ENCODE data around the gene CNTN6. TPM values are rescaled to one million over a fixed set of nuclear protein-coding genes. Genes with fewer than 3 reads are reported as not detected.

CNTN6 gene
- total RNA-seq, 1 donor from 2014 or later = not detected

- no peak for DNase-seq (ENCODE audit: low read depth)
- Histone ChIP-seq H3K36me3 (ENCODE audit: control insufficient read depth, insufficient read depth, low read length) (no peaks in the 10 kb centered on the region), H3K27me3 (ENCODE audit: control insufficient read depth, insufficient read depth, low read length) (no peaks in the 10 kb centered on the region), H3K4me3 (ENCODE audit: low read depth, low read length) (no peak overlapping the region)
- FAIRE-seq = no peak
- TF ChIP-seq, protein P1, sequence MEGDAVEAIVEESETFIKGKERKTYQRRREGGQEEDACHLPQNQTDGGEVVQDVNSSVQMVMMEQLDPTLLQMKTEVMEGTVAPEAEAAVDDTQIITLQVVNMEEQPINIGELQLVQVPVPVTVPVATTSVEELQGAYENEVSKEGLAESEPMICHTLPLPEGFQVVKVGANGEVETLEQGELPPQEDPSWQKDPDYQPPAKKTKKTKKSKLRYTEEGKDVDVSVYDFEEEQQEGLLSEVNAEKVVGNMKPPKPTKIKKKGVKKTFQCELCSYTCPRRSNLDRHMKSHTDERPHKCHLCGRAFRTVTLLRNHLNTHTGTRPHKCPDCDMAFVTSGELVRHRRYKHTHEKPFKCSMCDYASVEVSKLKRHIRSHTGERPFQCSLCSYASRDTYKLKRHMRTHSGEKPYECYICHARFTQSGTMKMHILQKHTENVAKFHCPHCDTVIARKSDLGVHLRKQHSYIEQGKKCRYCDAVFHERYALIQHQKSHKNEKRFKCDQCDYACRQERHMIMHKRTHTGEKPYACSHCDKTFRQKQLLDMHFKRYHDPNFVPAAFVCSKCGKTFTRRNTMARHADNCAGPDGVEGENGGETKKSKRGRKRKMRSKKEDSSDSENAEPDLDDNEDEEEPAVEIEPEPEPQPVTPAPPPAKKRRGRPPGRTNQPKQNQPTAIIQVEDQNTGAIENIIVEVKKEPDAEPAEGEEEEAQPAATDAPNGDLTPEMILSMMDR (IDR thresholded peaks at IDR 0.05; ENCODE audit: insufficient read depth, low read length, severe bottlenecking) = no peak
Measured at GRCh38 chr3:1172644-1173043, 79.8 kb downstream of the CNTN6 start.

GRCh38 chr3:1179146-1179545 is 86.3 kb downstream of the CNTN6 start:
- no peak for FAIRE-seq

DNA sequence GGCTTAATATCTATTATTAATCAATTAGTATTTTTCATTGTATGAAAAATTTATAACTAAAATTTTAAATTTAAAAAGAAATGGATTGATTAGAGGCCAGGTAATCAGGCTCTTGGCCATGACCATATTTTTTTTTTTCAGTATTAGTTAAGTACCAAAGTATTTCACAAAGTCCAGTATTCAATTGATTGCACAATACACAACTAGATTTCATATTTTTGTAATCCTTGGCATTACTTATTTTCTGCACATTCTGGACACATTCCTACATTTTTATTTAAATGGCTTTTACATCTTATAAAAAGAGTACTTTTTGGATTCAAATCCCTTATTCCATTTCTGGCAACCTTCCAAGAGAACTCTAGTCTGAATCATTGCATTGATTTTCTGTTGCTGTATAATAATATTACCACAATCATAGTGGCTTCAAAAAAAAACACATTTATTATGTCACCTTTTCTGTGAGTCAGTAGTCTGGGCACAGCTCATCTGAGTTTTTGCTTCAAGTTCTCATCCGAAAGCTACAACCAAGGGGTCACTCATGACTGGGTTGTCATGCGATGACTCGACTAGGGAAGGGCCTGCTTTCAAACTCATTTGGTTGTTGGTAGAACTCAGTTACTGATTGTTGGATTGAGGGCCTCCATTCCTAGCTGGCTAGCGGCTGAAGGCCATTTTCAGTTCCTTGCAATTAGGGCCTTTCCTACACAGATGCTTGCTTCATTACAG is 90.7 kb downstream of the CNTN6 start:
- H3K36me3 ChIP-seq (ENCODE audit: control insufficient read depth, insufficient read depth, low read length) = no peaks in the 10 kb centered on the region
- FAIRE-seq (no peak), DNase-seq (ENCODE audit: low read depth) (peak; percentile 29)
- no peak overlapping the region for H3K4me3 ChIP-seq (ENCODE audit: low read depth, low read length)
- TF ChIP-seq, protein P1 (IDR thresholded peaks at IDR 0.05; ENCODE audit: insufficient read depth, low read length, severe bottlenecking) = no peak
- H3K27me3 ChIP-seq (ENCODE audit: control insufficient read depth, insufficient read depth, low read length) = no peaks in the 10 kb centered on the region

More at GRCh38 chr3:1179146-1179545, 86.3 kb downstream of the CNTN6 start:
- H3K27me3 ChIP-seq (ENCODE audit: control insufficient read depth, insufficient read depth, low read length) = no peaks in the 10 kb centered on the region
- H3K36me3 ChIP-seq (ENCODE audit: control insufficient read depth, insufficient read depth, low read length) = no peaks in the 10 kb centered on the region
- TF ChIP-seq, protein P1 (IDR thresholded peaks at IDR 0.05; ENCODE audit: insufficient read depth, low read length, severe bottlenecking) = no peak
- H3K4me3 ChIP-seq (ENCODE audit: low read depth, low read length) = no peak overlapping the region
- DNase-seq (ENCODE audit: low read depth) = no peak

GRCh38 chr3:1190569-1190968 is 97.7 kb downstream of the CNTN6 start:
- Histone ChIP-seq H3K36me3 (ENCODE audit: control insufficient read depth, insufficient read depth, low read length) (no peaks in the 10 kb centered on the region), H3K4me3 (ENCODE audit: low read depth, low read length) (no peak overlapping the region), H3K27me3 (ENCODE audit: control insufficient read depth, insufficient read depth, low read length) (no peaks in the 10 kb centered on the region)
- TF ChIP-seq, protein P1 (IDR thresholded peaks at IDR 0.05; ENCODE audit: insufficient read depth, low read length, severe bottlenecking) = no peak
- no peak for DNase-seq (ENCODE audit: low read depth)
- FAIRE-seq = no peak

- FAIRE-seq = no peak
- H3K36me3 ChIP-seq (ENCODE audit: control insufficient read depth, insufficient read depth, low read length) = no peaks in the 10 kb centered on the region
- H3K27me3 ChIP-seq (ENCODE audit: control insufficient read depth, insufficient read depth, low read length) = no peaks in the 10 kb centered on the region
- TF ChIP-seq, protein P1 (IDR thresholded peaks at IDR 0.05; ENCODE audit: insufficient read depth, low read length, severe bottlenecking) = no peak
- DNase-seq (ENCODE audit: low read depth) = no peak
- no peak overlapping the region for H3K4me3 ChIP-seq (ENCODE audit: low read depth, low read length)
Measured at GRCh38 chr3:1191026-1191425, 98.2 kb downstream of the CNTN6 start.

- TF ChIP-seq, protein P1 (IDR thresholded peaks at IDR 0.05; ENCODE audit: insufficient read depth, low read length, severe bottlenecking) = no peak
- H3K36me3 ChIP-seq (ENCODE audit: control insufficient read depth, insufficient read depth, low read length) = no peaks in the 10 kb centered on the region
- FAIRE-seq = no peak
- H3K27me3 ChIP-seq (ENCODE audit: control insufficient read depth, insufficient read depth, low read length) = no peaks in the 10 kb centered on the region
- DNase-seq (ENCODE audit: low read depth) = peak; percentile 34
- H3K4me3 ChIP-seq (ENCODE audit: low read depth, low read length) = no peak overlapping the region
Measured at GRCh38 chr3:1195947-1196346, 103.1 kb downstream of the CNTN6 start.
